Measurements from ENCODE around the gene PRPS2. TPM values are rescaled to one million over a fixed set of nuclear protein-coding genes. Genes with fewer than 3 reads are reported as not detected.

PRPS2 gene
- total and polyA plus RNA-seq, 2 of the 13 experiments (the other 11 are each of a cell fraction or from before 2014, with no cell fraction given): 10.6 to 24.4 TPM

GRCh38 chrX:12843668-12844279 is 52.6 kb downstream of the PRPS2 start (continued):
- TF ChIP-seq ZGPAT (CRISPR knock-in tag; IDR thresholded peaks at IDR 0.05) (peak; percentile 55), IRF2 (CRISPR knock-in tag; IDR thresholded peaks at IDR 0.05) (0 out of 2 replicates have a peak, but pooled peaks have one; percentile 23), RXRB (CRISPR knock-in tag; IDR thresholded peaks at IDR 0.05; ENCODE audit: borderline replicate concordance) (peak; percentile 69; the same call in 1 of the 2 replicates), PHF21A (CRISPR knock-in tag; IDR thresholded peaks at IDR 0.05) (peak; percentile 52; the same call in 1 of the 2 replicates), HNF4A (CRISPR knock-in tag; IDR thresholded peaks at IDR 0.05) (peak; percentile 96), FOXO1 (CRISPR knock-in tag; IDR thresholded peaks at IDR 0.05) (peak; percentile 52; the same call in 1 of the 2 replicates), ZNF782 (CRISPR knock-in tag; IDR thresholded peaks at IDR 0.05; ENCODE audit: borderline replicate concordance) (no peak), NCOR1 (IDR thresholded peaks at IDR 0.05; ENCODE audit: borderline replicate concordance, low read length) (peak; percentile 93), DNMT3B (CRISPR knock-in tag; conservative IDR thresholded peaks at IDR 0.05) (no peak), IKZF5 (CRISPR knock-in tag; IDR thresholded peaks at IDR 0.05) (0 out of 2 replicates have a peak, but pooled peaks have one; percentile 26), MED1 (CRISPR knock-in tag; IDR thresholded peaks at IDR 0.05) (peak; percentile 73), PHF5A (CRISPR knock-in tag; IDR thresholded peaks at IDR 0.05; ENCODE audit: low read depth, unreplicated experiment) (no peak), ZKSCAN1 (IDR thresholded peaks at IDR 0.05; ENCODE audit: low read length) (no peak), GATAD2A (CRISPR knock-in tag; IDR thresholded peaks at IDR 0.05) (peak; percentile 82), CTCF (CRISPR knock-in tag; IDR thresholded peaks at IDR 0.05) (no peak), KDM6A (CRISPR knock-in tag; IDR thresholded peaks at IDR 0.05; ENCODE audit: low read depth) (peak; percentile 97), NR2F6 (IDR thresholded peaks at IDR 0.05) (peak; percentile 84), NR2F6 (CRISPR knock-in tag; IDR thresholded peaks at IDR 0.05) (peak; percentile 73), RNF219 (CRISPR knock-in tag; IDR thresholded peaks at IDR 0.05) (no peak), IKZF4 (CRISPR knock-in tag; IDR thresholded peaks at IDR 0.05; ENCODE audit: borderline replicate concordance, low read depth, not compliant biosample characterization) (no peak), ETV6 (CRISPR knock-in tag; conservative IDR thresholded peaks at IDR 0.05) (no peak), ETV5 (CRISPR knock-in tag; IDR thresholded peaks at IDR 0.05; ENCODE audit: borderline replicate concordance) (peak; percentile 52; the same call in 1 of the 2 replicates), REXO4 (CRISPR knock-in tag; IDR thresholded peaks at IDR 0.05; ENCODE audit: borderline replicate concordance) (no peak), KAT2B (IDR thresholded peaks at IDR 0.05; ENCODE audit: borderline replicate concordance, low read depth, low read length) (no peak)

Measured in HepG2 (cell line).